ENCODE measurements around the gene MAPT. TPM values are rescaled to one million over a fixed set of nuclear protein-coding genes. Genes with fewer than 3 reads are reported as not detected.

Gene MAPT
- polyA plus RNA-seq, 3 donors = 0.04 TPM; not detected in 2

GRCh38 chr17:45995627-45996270 is 101.4 kb downstream of the MAPT start:
- H3K27me3 Mint-ChIP-seq (ENCODE audit: low read depth in 3 of 3) = peaks cover 0 to 5% (median 0%) of the 10 kb centered on the region in 3 donors
- 84% methylated on average over 10 of the region's 14 CpGs for WGBS (ENCODE audit: insufficient coverage)
- no peak for TF ChIP-seq CTCF (IDR thresholded peaks at IDR 0.05)
- no peaks in the 10 kb centered on the region for H3K27me3 ChIP-seq (ENCODE audit: control insufficient read depth in 2 of 2, insufficient read depth in 2 of 2, low read length in 2 of 2)
- no peak overlapping the region for H2AFZ ChIP-seq (ENCODE audit: insufficient read depth, low read depth, low read length, poor library complexity, severe bottlenecking)
- no peaks in the 10 kb centered on the region for H3K9me3 Mint-ChIP-seq
- H3K9me3 ChIP-seq (replicated peaks in 1 of 2; ENCODE audit: control insufficient read depth in 1 of 2, insufficient read depth in 1 of 2, low read length in 2 of 2) = no peaks in the 10 kb centered on the region
- H3K4me1 Mint-ChIP-seq = no peaks in the 10 kb centered on the region
- no peaks in the 10 kb centered on the region for H3K4me1 ChIP-seq (ENCODE audit: control insufficient read depth in 1 of 2, insufficient read depth in 2 of 2, low read length in 2 of 2)
- no peak overlapping the region for H3K27ac Mint-ChIP-seq
- no peaks in the 10 kb centered on the region for H3K79me2 ChIP-seq (ENCODE audit: insufficient read depth, low read length)
- no peak overlapping the region for H3K9ac ChIP-seq (ENCODE audit: insufficient read depth, low read length, poor library complexity, severe bottlenecking)
- no peaks in the 10 kb centered on the region for H4K20me1 ChIP-seq (ENCODE audit: insufficient read depth, low read length)
- H3K36me3 ChIP-seq (replicated peaks in 1 of 2; ENCODE audit: control insufficient read depth in 1 of 2, insufficient read depth in 2 of 2, low read length in 2 of 2) = no peaks in the 10 kb centered on the region
- H3K27ac ChIP-seq (ENCODE audit: low read depth in 1 of 2, low read length in 2 of 2) = no peak overlapping the region
- H3K36me3 Mint-ChIP-seq = no peaks in the 10 kb centered on the region
- DNase-seq = no peak
- intact Hi-C loops (cut with micrococcal nuclease) = no loop called here
- H3K4me3 ChIP-seq (replicated peaks in 1 of 3; ENCODE audit: low read depth in 2 of 3, low read length in 3 of 3) = no peak overlapping the region
- H3K4me3 Mint-ChIP-seq = no peak overlapping the region
- no peak overlapping the region for H3K4me2 ChIP-seq (replicated peaks; ENCODE audit: extremely low read depth, low read length, poor library complexity, severe bottlenecking)

- intact Hi-C loops (cut with micrococcal nuclease) = no loop called here
These were observed 102.1 kb downstream of the MAPT start for GRCh38 chr17:45996282-45996937.

More at GRCh38 chr17:45996282-45996937, 102.1 kb downstream of the MAPT start:
- Histone ChIP-seq H3K36me3 (replicated peaks in 1 of 2; ENCODE audit: control insufficient read depth in 1 of 2, insufficient read depth in 2 of 2, low read length in 2 of 2) (no peaks in the 10 kb centered on the region), H3K9me3 (replicated peaks in 1 of 2; ENCODE audit: control insufficient read depth in 1 of 2, insufficient read depth in 1 of 2, low read length in 2 of 2) (no peaks in the 10 kb centered on the region), H3K9ac (ENCODE audit: insufficient read depth, low read length, poor library complexity, severe bottlenecking) (no peak overlapping the region), H3K79me2 (ENCODE audit: insufficient read depth, low read length) (no peaks in the 10 kb centered on the region), H3K4me2 (replicated peaks; ENCODE audit: extremely low read depth, low read length, poor library complexity, severe bottlenecking) (no peak overlapping the region), H3K4me3 (replicated peaks in 1 of 3; ENCODE audit: low read depth in 2 of 3, low read length in 3 of 3) (no peak overlapping the region), H3K27me3 (ENCODE audit: control insufficient read depth in 2 of 2, insufficient read depth in 2 of 2, low read length in 2 of 2) (no peaks in the 10 kb centered on the region), H3K27ac (ENCODE audit: low read depth in 1 of 2, low read length in 2 of 2) (no peak overlapping the region), H2AFZ (ENCODE audit: insufficient read depth, low read depth, low read length, poor library complexity, severe bottlenecking) (no peak overlapping the region), H3K4me1 (ENCODE audit: control insufficient read depth in 1 of 2, insufficient read depth in 2 of 2, low read length in 2 of 2) (no peaks in the 10 kb centered on the region), H4K20me1 (ENCODE audit: insufficient read depth, low read length) (no peaks in the 10 kb centered on the region)
- Mint-ChIP-seq H3K27ac (no peak overlapping the region), H3K27me3 (ENCODE audit: low read depth in 3 of 3) (peaks cover 0 to 7% (median 0%) of the 10 kb centered on the region in 3 donors), H3K9me3 (no peaks in the 10 kb centered on the region), H3K4me1 (no peaks in the 10 kb centered on the region), H3K36me3 (no peaks in the 10 kb centered on the region), H3K4me3 (no peak overlapping the region)
- TF ChIP-seq CTCF (IDR thresholded peaks at IDR 0.05) = no peak
- 89% methylated on average over 24 of the region's 31 CpGs for WGBS (ENCODE audit: insufficient coverage)
- DNase-seq = no peak
